ENCODE data around the gene SUSD1. TPM values are rescaled to one million over a fixed set of nuclear protein-coding genes. Genes with fewer than 3 reads are reported as not detected.

SUSD1 gene
- total RNA-seq (1 to 10 TPM; 1.4 to 5.4 (median 3.4) TPM), polyA plus RNA-seq (10 to 100 TPM in 1 of 2 donors, 1 to 10 TPM in 1; 1.1 to 21.0 TPM)
- long read RNA-seq, donor 1, partial matches to known transcripts, result 0 of 1 reads
- long read RNA-seq, donor 1, other reads (novel, unspliced or antisense), result 0 of 1 reads
- long read RNA-seq, donor 2, partial matches to known transcripts, result 0 of 1 reads
- long read RNA-seq, donor 2, other reads (novel, unspliced or antisense), result 0 of 1 reads
- long read RNA-seq, donor 3, partial matches to known transcripts, result 1 of 5 reads
- long read RNA-seq, donor 3, other reads (novel, unspliced or antisense), result 3 of 5 reads

GRCh38 chr9:112174965-112175795 is at the start of gene SUSD1:
SUSD1 (minus strand) TSS chr9:112175297; CDS start chr9:112175235, 62 bp downstream.
- no peaks in the 10 kb centered on the region for H3K27me3 ChIP-seq
- no peaks in the 10 kb centered on the region for H3K9me3 ChIP-seq
- H3K4me1 ChIP-seq (ENCODE audit: insufficient read depth), result no peaks in the 10 kb centered on the region
- no peak within 1 kb of the TSS for H3K27ac ChIP-seq
- DNase-seq, result peak in 3 of 5 donors; percentile 20 to 37 (median 36)
- intact Hi-C loops (cut with DNase I), result no loop called here
- H3K36me3 ChIP-seq, result no peaks in the 10 kb centered on the region
- WGBS, 3 donors, result 3 to 13% (median 5%) methylated on average over 20 to 88 of the region's 88 CpGs
- peak within 1 kb of the TSS; percentile 59 for H3K4me3 ChIP-seq
- TF ChIP-seq CTCF (IDR thresholded peaks at IDR 0.05), result no peak
- no peak for TF ChIP-seq EP300 (IDR thresholded peaks at IDR 0.05)
- TF ChIP-seq POLR2A (IDR thresholded peaks at IDR 0.05), result no peak

GRCh38 chr9:112224401-112225289 is 49.5 kb upstream of the SUSD1 start:
- Histone ChIP-seq H3K9me3 (no peaks in the 10 kb centered on the region), H3K4me1 (ENCODE audit: insufficient read depth) (no peaks in the 10 kb centered on the region), H3K4me3 (no peak overlapping the region), H3K27ac (no peak overlapping the region), H3K36me3 (no peaks in the 10 kb centered on the region), H3K27me3 (no peaks in the 10 kb centered on the region)
- WGBS, 3 donors, result 93 to 96% (median 96%) methylated on average over 4 of the region's 4 CpGs
- intact Hi-C loops (cut with DNase I), result no loop called here
- DNase-seq, result no peak
- TF ChIP-seq POLR2A (IDR thresholded peaks at IDR 0.05) (no peak), CTCF (IDR thresholded peaks at IDR 0.05) (no peak), EP300 (IDR thresholded peaks at IDR 0.05) (no peak)

- H3K27me3 ChIP-seq, result no peaks in the 10 kb centered on the region
- no peak for DNase-seq
- no peak overlapping the region for H3K4me3 ChIP-seq
- no peaks in the 10 kb centered on the region for H3K9me3 ChIP-seq
- 85 to 94% (median 88%) methylated on average over 3 of the region's 3 CpGs for WGBS, 3 donors
- H3K4me1 ChIP-seq (ENCODE audit: insufficient read depth), result no peaks in the 10 kb centered on the region
- no peak overlapping the region for H3K27ac ChIP-seq
- H3K36me3 ChIP-seq, result no peaks in the 10 kb centered on the region
- intact Hi-C loops (cut with DNase I), result no loop called here
- no peak for TF ChIP-seq EP300 (IDR thresholded peaks at IDR 0.05)
- TF ChIP-seq POLR2A (IDR thresholded peaks at IDR 0.05), result no peak
- TF ChIP-seq CTCF (IDR thresholded peaks at IDR 0.05), result no peak
Measured at GRCh38 chr9:112218908-112219307, 43.8 kb upstream of the SUSD1 start.

- Histone ChIP-seq H3K9me3 (no peaks in the 10 kb centered on the region), H3K4me3 (no peak overlapping the region), H3K36me3 (no peaks in the 10 kb centered on the region), H3K27me3 (no peaks in the 10 kb centered on the region), H3K4me1 (ENCODE audit: insufficient read depth) (no peaks in the 10 kb centered on the region), H3K27ac (no peak overlapping the region)
- WGBS, 3 donors, result 93 to 97% (median 94%) methylated on average over 2 of the region's 2 CpGs
- TF ChIP-seq POLR2A (IDR thresholded peaks at IDR 0.05), result no peak
- no peak for TF ChIP-seq CTCF (IDR thresholded peaks at IDR 0.05)
- no peak for TF ChIP-seq EP300 (IDR thresholded peaks at IDR 0.05)
- intact Hi-C loops (cut with DNase I), result no loop called here
- no peak for DNase-seq
Measured at GRCh38 chr9:112212926-112213325, 37.8 kb upstream of the SUSD1 start.

All from ovary (tissue), 10 donors.